ENCODE data around the gene CATSPERD. TPM values are rescaled to one million over a fixed set of nuclear protein-coding genes. Genes with fewer than 3 reads are reported as not detected.

CATSPERD gene
- total RNA-seq, 6 experiments from 2014 or later: not detected

GRCh38 chr19:5804516-5805461 lies 84.4 kb downstream of the CATSPERD start, which contains the start of gene NRTN:
Gene NRTN, plus strand, starts transcription at chr19:5805067. Its CDS starts 19,099 bp downstream, at chr19:5824166.
- Mint-ChIP-seq H3K27ac (no peak within 1 kb of the TSS), H3K4me1 (ENCODE audit: low read depth) (peaks cover 12% of the 10 kb centered on the region; the same call in 1 of the 2 replicates), H3K36me3 (ENCODE audit: low read depth) (no peaks in the 10 kb centered on the region), H3K9me3 (no peaks in the 10 kb centered on the region), H3K27me3 (ENCODE audit: insufficient read depth) (peaks cover 28% of the 10 kb centered on the region), H3K4me3 (peak within 1 kb of the TSS; percentile 69; the same call in 1 of the 2 replicates)
- no peak for TF ChIP-seq CTCF (IDR thresholded peaks at IDR 0.05)
- no peak for DNase-seq

GRCh38 chr19:5805462-5806132 lies 85.2 kb downstream of the CATSPERD start:
- H3K27me3 Mint-ChIP-seq (ENCODE audit: insufficient read depth): peaks cover 28% of the 10 kb centered on the region
- no peak overlapping the region for H3K4me3 Mint-ChIP-seq
- no peaks in the 10 kb centered on the region for H3K36me3 Mint-ChIP-seq (ENCODE audit: low read depth)
- no peak overlapping the region for H3K27ac Mint-ChIP-seq
- DNase-seq: peak; percentile 25
- peaks cover 12% of the 10 kb centered on the region; the same call in 1 of the 2 replicates for H3K4me1 Mint-ChIP-seq (ENCODE audit: low read depth)
- H3K9me3 Mint-ChIP-seq: no peaks in the 10 kb centered on the region
- TF ChIP-seq CTCF (IDR thresholded peaks at IDR 0.05): peak; percentile 82

- DNase-seq: no peak
- H3K36me3 Mint-ChIP-seq (ENCODE audit: low read depth): no peaks in the 10 kb centered on the region
- TF ChIP-seq CTCF (IDR thresholded peaks at IDR 0.05): peak; percentile 26; the same call in 1 of the 2 replicates
- no peaks in the 10 kb centered on the region for H3K9me3 Mint-ChIP-seq
- H3K4me3 Mint-ChIP-seq: no peak overlapping the region
- H3K27me3 Mint-ChIP-seq (ENCODE audit: insufficient read depth): peaks cover 28% of the 10 kb centered on the region
- H3K27ac Mint-ChIP-seq: no peak overlapping the region
- H3K4me1 Mint-ChIP-seq (ENCODE audit: low read depth): peaks cover 12% of the 10 kb centered on the region; the same call in 1 of the 2 replicates
Measured at GRCh38 chr19:5806133-5806489, 85.7 kb downstream of the CATSPERD start.

GRCh38 chr19:5806905-5807304 lies 86.5 kb downstream of the CATSPERD start:
- DNase-seq: no peak
- Mint-ChIP-seq H3K27ac (no peak overlapping the region), H3K9me3 (no peaks in the 10 kb centered on the region), H3K36me3 (ENCODE audit: low read depth) (no peaks in the 10 kb centered on the region), H3K4me3 (no peak overlapping the region), H3K4me1 (ENCODE audit: low read depth) (peaks cover 9% of the 10 kb centered on the region; the same call in 1 of the 2 replicates), H3K27me3 (ENCODE audit: insufficient read depth) (peaks cover 25% of the 10 kb centered on the region)
- TF ChIP-seq CTCF (IDR thresholded peaks at IDR 0.05): no peak

- H3K9me3 Mint-ChIP-seq: no peaks in the 10 kb centered on the region
- no peak for DNase-seq
- H3K36me3 Mint-ChIP-seq (ENCODE audit: low read depth): no peaks in the 10 kb centered on the region
- no peak for TF ChIP-seq CTCF (IDR thresholded peaks at IDR 0.05)
- no peak overlapping the region for H3K4me3 Mint-ChIP-seq
- no peak overlapping the region for H3K27ac Mint-ChIP-seq
- peaks cover 5% of the 10 kb centered on the region; the same call in 1 of the 2 replicates for H3K4me1 Mint-ChIP-seq (ENCODE audit: low read depth)
- peaks cover 22% of the 10 kb centered on the region for H3K27me3 Mint-ChIP-seq (ENCODE audit: insufficient read depth)
Measured at GRCh38 chr19:5808120-5808816, 87.8 kb downstream of the CATSPERD start.
